K562 (cell line): ENCODE measurements around the gene COL8A2. TPM values are rescaled to one million over a fixed set of nuclear protein-coding genes. Genes with fewer than 3 reads are reported as not detected.

ENCODE experiments used
- ADNP ChIP-seq: fragments of 200-800 bp; sonication (Bioruptor generic); IDR thresholded peaks from 2 replicates; pipeline ENCODE4 v1.6.1; 2016; ENCODE audit warnings: missing genetic modification characterization, missing compliant biosample characterization
- HMG20B ChIP-seq: fragments of 250-450 bp; sonication (Bioruptor Pico); IDR thresholded peaks from 2 replicates; pipeline ENCODE4 v1.5.0; 2021; ENCODE audit warnings: mild to moderate bottlenecking
- KLF16 ChIP-seq: IDR thresholded peaks from 2 replicates; pipeline ENCODE4 v1.6.1; 2016; ENCODE audit warnings: antibody characterized with exemption
- MAFK ChIP-seq: IDR thresholded peaks from 2 replicates; pipeline ENCODE4 v1.6.1; 2011; ENCODE audit warnings: low read length, improper control_type of control experiment
- MCM7 ChIP-seq, 2 experiments: fragments of 450-650 bp; IDR thresholded peaks; 2 replicates each; pipeline ENCODE4 v1.6.1; 2016 to 2018
- MECOM ChIP-seq: fragments of 250-450 bp; sonication (Bioruptor Pico); IDR thresholded peaks from 2 replicates; pipeline ENCODE4 v1.8.0; 2022; ENCODE audit warnings: inconsistent platforms
- MEF2D ChIP-seq: conservative IDR thresholded peaks from 2 replicates; pipeline ENCODE4 v1.6.1; 2016; ENCODE audit warnings: low read depth, missing genetic modification characterization, missing compliant biosample characterization
- NCOA1 ChIP-seq: fragments of 450-650 bp; IDR thresholded peaks from 2 replicates; pipeline ENCODE4 v1.6.1; 2016; ENCODE audit warnings: low read depth
- PHB2 ChIP-seq: fragments of 450-650 bp; IDR thresholded peaks from 2 replicates; pipeline ENCODE4 v1.6.1; 2017; ENCODE audit warnings: low read depth
- PHTF2 ChIP-seq: fragments of 250-450 bp; sonication (Bioruptor Pico); IDR thresholded peaks from 2 replicates; pipeline ENCODE4 v1.5.0; 2021; ENCODE audit warnings: mild to moderate bottlenecking
- SMAD1 ChIP-seq: fragments of 150-350 bp; IDR thresholded peaks from 2 replicates; pipeline ENCODE4 v1.6.1; 2014; ENCODE audit warnings: low read length, low read depth; ENCODE audit not compliant: partially characterized antibody
- SNRNP70 ChIP-seq: fragments of 200-400 bp; formaldehyde crosslinking; optimal IDR thresholded peaks from 2 replicates; pipeline ENCODE3; 2017; ENCODE audit warnings: low read depth, low read length
- STAG1 ChIP-seq: sonication (generic); formaldehyde crosslinking; IDR thresholded peaks from 2 replicates; pipeline ENCODE4 v1.5.0; 2020; ENCODE audit warnings: missing genetic modification reagents, borderline replicate concordance
- YBX1 ChIP-seq: fragments of 450-650 bp; IDR thresholded peaks from 2 replicates; pipeline ENCODE4 v1.7.1; 2016; ENCODE audit warnings: mild to moderate bottlenecking
- YY1 ChIP-seq, 3 experiments: IDR thresholded peaks; 2 replicates each; pipeline ENCODE4 v1.6.1; 2011; ENCODE audit warnings: low read length in 2 of 3, mild to moderate bottlenecking in 2 of 3, moderate library complexity in 2 of 3, borderline replicate concordance in 1 of 3, control low read depth in 1 of 3, low read depth in 1 of 3; ENCODE audit not compliant: insufficient read depth in 3 of 3, insufficient replicate concordance in 2 of 3, control insufficient read depth in 1 of 3, insufficient read length in 1 of 3; ENCODE audit errors: extremely low read depth in 1 of 3
- ZFPM2 ChIP-seq: fragments of 250-450 bp; sonication (Bioruptor Pico); IDR thresholded peaks from 2 replicates; pipeline ENCODE4 v1.5.1; 2022; ENCODE audit warnings: mild to moderate bottlenecking
- ZNF121 ChIP-seq: sonication (generic); formaldehyde crosslinking; conservative IDR thresholded peaks from 2 replicates; pipeline ENCODE4 v1.8.0; 2022; ENCODE audit warnings: missing genetic modification reagents
- polyA plus RNA-seq, 8 experiments: library from polyadenylated mRNA; depleted of rRNA in 4 of 8; stranded (reverse) in 5 of 8; unstranded in 3 of 8; fragments of >200 nt; fragmentation: Nextera tagmentation in 2 of 8; fragmentation: Illumina TruSeq in 1 of 8; extraction: Ambion mirVana in 2 of 8; extraction: Trizol in 1 of 8; gene quantifications; 2 replicates each; pipeline versions ENCODE4 v1.2.1 to v1.2.3, GENCODE V29; 2011 to 2014; ENCODE audit warnings: inconsistent platforms in 1 of 8, missing spikeins in 1 of 8
- total RNA-seq, 7 experiments: library from RNA; depleted of rRNA in 6 of 7; stranded (reverse); fragments of >200 nt in 6 of 7; fragmentation: Illumina TruSeq in 2 of 7; extraction: Trizol in 2 of 7; gene quantifications; 2 replicates each; pipeline versions ENCODE4 v1.2.1 to v1.2.3, GENCODE V29; 2011 to 2021; ENCODE audit warnings: low replicate concordance in 1 of 7
- TF ChIP-seq, protein P1 (sequence below): sonication (generic); formaldehyde crosslinking; IDR thresholded peaks from 2 replicates; pipeline ENCODE4 v1.8.0; 2022; ENCODE audit warnings: mild to moderate bottlenecking, low read depth, missing genetic modification reagents
- TF ChIP-seq, protein P2 (sequence below), 2 experiments: fragments of 450-650 bp; IDR thresholded peaks; 2 replicates each; pipeline ENCODE4 v1.6.1; 2018; ENCODE audit warnings: mild to moderate bottlenecking in 2 of 2, low read depth in 1 of 2; ENCODE audit not compliant: partially characterized antibody in 2 of 2
- TF ChIP-seq, protein P3 (sequence below): fragments of 250-450 bp; sonication (Bioruptor Pico); IDR thresholded peaks from 2 replicates; pipeline ENCODE4 v1.5.1; 2021; ENCODE audit warnings: mild to moderate bottlenecking
- TF ChIP-seq, protein P4 (sequence below): fragments of 250-450 bp; sonication (Bioruptor Pico); IDR thresholded peaks from 2 replicates; pipeline ENCODE4 v1.5.0; 2021

Gene COL8A2
- total and polyA plus RNA-seq, 9 of the 15 experiments (the other 6 are each of a cell fraction or from before 2014, with no cell fraction given): 0.03 to 0.14 (median 0.04) TPM; not detected in 5

DNA sequence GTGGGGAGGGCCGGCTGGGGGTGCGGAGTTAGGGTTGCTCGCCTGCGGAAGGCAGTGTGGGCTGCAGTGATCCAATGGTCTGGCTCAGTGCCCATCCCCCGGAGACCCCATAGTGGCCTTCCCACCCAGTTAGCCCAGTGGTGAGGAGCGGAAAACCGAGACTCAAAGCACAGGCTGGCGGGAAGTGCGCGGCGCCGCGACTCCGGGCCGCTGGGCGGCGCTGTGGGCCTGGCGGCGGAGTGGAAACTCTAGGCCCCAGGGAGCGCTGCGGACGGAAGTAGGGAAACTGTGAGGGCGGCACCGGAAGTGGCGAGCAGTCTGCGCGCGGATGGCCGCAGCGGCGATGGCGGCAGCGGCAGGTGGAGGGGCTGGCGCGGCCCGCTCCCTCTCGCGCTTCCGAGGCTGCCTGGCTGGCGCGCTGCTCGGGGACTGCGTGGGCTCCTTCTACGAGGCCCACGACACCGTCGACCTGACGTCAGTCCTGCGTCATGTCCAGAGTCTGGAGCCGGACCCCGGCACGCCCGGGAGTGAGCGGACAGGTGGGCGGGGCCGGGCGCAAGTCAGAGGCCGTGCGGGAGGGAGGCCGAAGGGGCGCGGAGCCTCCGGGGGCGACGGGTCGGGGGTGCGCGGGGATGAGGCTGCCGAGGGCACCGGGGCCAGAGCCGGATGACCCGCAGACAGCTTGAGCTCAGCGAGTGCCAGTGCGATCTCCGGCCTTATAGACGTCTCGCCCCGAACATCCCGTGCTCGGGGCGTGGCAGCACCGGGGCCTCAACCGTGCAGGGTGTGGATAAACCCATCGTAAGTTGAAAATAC is 36.2 kb downstream of the COL8A2 start, which contains the start of gene ADPRS (continued):
- TF ChIP-seq, protein P1, sequence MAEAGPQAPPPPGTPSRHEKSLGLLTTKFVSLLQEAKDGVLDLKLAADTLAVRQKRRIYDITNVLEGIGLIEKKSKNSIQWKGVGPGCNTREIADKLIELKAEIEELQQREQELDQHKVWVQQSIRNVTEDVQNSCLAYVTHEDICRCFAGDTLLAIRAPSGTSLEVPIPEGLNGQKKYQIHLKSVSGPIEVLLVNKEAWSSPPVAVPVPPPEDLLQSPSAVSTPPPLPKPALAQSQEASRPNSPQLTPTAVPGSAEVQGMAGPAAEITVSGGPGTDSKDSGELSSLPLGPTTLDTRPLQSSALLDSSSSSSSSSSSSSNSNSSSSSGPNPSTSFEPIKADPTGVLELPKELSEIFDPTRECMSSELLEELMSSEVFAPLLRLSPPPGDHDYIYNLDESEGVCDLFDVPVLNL (CRISPR knock-in tag): peak; percentile 76; the same call in 1 of the 2 replicates
- TF ChIP-seq MCM7 (IDR thresholded peaks at IDR 0.05) (no peak), MEF2D (tag) (no peak), ADNP (no peak), MECOM (CRISPR knock-in tag) (no peak), ZFPM2 (CRISPR knock-in tag) (no peak), YBX1 (no peak), MAFK (peak; percentile 16; the same call in 1 of the 2 replicates), YY1 (IDR thresholded peaks at IDR 0.05; ENCODE audit: borderline replicate concordance in 1 of 3, control insufficient read depth in 1 of 3, extremely low read depth in 1 of 3, insufficient read depth in 3 of 3, insufficient read length in 1 of 3, insufficient replicate concordance in 2 of 3, low read depth in 1 of 3, low read length in 2 of 3) (peak; percentile 89 to 97 (median 96)), SMAD1 (peak; percentile 70), STAG1 (CRISPR knock-in tag) (0 out of 2 replicates have a peak, but pooled peaks have one; percentile 49), ZNF121 (no peak; the same call in 1 of the 2 replicates), KLF16 (0 out of 2 replicates have a peak, but pooled peaks have one; percentile 17), PHTF2 (CRISPR knock-in tag) (no peak), PHB2 (no peak), SNRNP70 (no peak), NCOA1 (no peak; the same call in 1 of the 2 replicates), HMG20B (CRISPR knock-in tag) (no peak)
- TF ChIP-seq, protein P2, sequence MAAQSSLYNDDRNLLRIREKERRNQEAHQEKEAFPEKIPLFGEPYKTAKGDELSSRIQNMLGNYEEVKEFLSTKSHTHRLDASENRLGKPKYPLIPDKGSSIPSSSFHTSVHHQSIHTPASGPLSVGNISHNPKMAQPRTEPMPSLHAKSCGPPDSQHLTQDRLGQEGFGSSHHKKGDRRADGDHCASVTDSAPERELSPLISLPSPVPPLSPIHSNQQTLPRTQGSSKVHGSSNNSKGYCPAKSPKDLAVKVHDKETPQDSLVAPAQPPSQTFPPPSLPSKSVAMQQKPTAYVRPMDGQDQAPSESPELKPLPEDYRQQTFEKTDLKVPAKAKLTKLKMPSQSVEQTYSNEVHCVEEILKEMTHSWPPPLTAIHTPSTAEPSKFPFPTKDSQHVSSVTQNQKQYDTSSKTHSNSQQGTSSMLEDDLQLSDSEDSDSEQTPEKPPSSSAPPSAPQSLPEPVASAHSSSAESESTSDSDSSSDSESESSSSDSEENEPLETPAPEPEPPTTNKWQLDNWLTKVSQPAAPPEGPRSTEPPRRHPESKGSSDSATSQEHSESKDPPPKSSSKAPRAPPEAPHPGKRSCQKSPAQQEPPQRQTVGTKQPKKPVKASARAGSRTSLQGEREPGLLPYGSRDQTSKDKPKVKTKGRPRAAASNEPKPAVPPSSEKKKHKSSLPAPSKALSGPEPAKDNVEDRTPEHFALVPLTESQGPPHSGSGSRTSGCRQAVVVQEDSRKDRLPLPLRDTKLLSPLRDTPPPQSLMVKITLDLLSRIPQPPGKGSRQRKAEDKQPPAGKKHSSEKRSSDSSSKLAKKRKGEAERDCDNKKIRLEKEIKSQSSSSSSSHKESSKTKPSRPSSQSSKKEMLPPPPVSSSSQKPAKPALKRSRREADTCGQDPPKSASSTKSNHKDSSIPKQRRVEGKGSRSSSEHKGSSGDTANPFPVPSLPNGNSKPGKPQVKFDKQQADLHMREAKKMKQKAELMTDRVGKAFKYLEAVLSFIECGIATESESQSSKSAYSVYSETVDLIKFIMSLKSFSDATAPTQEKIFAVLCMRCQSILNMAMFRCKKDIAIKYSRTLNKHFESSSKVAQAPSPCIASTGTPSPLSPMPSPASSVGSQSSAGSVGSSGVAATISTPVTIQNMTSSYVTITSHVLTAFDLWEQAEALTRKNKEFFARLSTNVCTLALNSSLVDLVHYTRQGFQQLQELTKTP (IDR thresholded peaks at IDR 0.05; ENCODE audit: low read depth in 1 of 2, partially characterized antibody in 2 of 2): no peak
- TF ChIP-seq, protein P3, sequence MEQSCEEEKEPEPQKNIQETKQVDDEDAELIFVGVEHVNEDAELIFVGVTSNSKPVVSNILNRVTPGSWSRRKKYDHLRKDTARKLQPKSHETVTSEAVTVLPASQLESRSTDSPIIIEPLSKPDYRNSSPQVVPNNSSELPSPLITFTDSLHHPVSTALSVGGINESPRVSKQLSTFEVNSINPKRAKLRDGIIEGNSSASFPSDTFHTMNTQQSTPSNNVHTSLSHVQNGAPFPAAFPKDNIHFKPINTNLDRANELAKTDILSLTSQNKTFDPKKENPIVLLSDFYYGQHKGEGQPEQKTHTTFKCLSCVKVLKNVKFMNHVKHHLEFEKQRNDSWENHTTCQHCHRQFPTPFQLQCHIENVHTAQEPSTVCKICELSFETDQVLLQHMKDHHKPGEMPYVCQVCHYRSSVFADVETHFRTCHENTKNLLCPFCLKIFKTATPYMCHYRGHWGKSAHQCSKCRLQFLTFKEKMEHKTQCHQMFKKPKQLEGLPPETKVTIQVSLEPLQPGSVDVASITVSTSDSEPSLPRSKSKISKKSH (CRISPR knock-in tag): no peak
- TF ChIP-seq, protein P4, sequence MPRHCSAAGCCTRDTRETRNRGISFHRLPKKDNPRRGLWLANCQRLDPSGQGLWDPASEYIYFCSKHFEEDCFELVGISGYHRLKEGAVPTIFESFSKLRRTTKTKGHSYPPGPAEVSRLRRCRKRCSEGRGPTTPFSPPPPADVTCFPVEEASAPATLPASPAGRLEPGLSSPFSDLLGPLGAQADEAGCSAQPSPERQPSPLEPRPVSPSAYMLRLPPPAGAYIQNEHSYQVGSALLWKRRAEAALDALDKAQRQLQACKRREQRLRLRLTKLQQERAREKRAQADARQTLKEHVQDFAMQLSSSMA (CRISPR knock-in tag): peak; percentile 90; the same call in 1 of the 2 replicates
